HG02798 (cell line): ENCODE results near the gene VEZT.
"Not testable (repeated sequence)": the region's sequence is repeated elsewhere in the genome, so short reads cannot be mapped to it uniquely, and the experiment has no call there.

Experiments used
- ATAC-seq: cut with Tn5 transposase; IDR thresholded peaks from one replicate; pipeline ENCODE4 v1.9.1; 2021; ENCODE audit warnings: mild to moderate bottlenecking; ENCODE audit not compliant: unreplicated experiment, poor library complexity

The VEZT gene, protein sequence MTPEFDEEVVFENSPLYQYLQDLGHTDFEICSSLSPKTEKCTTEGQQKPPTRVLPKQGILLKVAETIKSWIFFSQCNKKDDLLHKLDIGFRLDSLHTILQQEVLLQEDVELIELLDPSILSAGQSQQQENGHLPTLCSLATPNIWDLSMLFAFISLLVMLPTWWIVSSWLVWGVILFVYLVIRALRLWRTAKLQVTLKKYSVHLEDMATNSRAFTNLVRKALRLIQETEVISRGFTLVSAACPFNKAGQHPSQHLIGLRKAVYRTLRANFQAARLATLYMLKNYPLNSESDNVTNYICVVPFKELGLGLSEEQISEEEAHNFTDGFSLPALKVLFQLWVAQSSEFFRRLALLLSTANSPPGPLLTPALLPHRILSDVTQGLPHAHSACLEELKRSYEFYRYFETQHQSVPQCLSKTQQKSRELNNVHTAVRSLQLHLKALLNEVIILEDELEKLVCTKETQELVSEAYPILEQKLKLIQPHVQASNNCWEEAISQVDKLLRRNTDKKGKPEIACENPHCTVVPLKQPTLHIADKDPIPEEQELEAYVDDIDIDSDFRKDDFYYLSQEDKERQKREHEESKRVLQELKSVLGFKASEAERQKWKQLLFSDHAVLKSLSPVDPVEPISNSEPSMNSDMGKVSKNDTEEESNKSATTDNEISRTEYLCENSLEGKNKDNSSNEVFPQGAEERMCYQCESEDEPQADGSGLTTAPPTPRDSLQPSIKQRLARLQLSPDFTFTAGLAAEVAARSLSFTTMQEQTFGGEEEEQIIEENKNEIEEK

DNA sequence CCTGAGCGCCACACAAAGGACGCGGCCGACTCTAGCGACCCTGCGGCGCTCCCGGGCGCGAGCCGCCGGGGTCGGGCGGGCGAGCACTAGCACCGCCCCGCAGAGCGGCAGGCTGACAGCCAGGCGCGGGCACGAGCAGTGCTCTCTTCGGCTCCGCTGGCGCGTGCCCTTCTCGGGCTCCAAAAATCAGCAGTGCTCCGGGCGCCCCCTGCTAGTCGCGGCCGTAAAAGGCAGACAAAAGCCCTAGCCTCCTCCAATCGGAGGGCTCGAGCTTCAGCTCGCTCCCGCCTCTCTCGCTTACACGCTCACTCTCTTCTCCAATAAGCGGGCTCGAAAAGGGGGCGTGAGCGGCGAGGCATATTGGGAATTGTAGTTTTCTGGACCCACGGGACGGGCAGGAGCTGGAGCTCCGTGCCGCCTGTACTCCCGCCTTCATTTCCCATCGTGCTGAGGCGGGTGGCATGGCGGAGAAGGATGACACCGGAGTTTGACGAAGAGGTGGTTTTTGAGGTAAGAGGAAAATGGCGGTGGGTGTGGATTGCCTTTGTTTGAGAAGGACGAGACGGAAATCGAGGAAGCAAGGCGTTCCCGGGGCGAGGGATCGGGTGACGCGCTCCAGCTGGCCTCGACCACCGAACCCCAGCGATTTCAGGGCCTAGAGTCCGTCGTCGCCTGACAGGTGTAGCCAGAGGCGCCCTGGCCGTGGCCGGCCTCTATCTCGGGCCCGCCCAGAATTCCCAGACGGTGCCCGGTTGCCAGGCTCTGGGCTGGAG lies at the start of gene VEZT, which contains the start of gene FGD6:
TSS of gene VEZT (plus strand) at position 431 of the 773 bp plus-strand sequence. CDS start at position 475, 44 bp downstream.
TSS of gene FGD6 (minus strand) at position 91 of the 773 bp plus-strand sequence. CDS start 227 bp downstream, outside the sequence.
- ATAC-seq: peak; percentile 95

DNA sequence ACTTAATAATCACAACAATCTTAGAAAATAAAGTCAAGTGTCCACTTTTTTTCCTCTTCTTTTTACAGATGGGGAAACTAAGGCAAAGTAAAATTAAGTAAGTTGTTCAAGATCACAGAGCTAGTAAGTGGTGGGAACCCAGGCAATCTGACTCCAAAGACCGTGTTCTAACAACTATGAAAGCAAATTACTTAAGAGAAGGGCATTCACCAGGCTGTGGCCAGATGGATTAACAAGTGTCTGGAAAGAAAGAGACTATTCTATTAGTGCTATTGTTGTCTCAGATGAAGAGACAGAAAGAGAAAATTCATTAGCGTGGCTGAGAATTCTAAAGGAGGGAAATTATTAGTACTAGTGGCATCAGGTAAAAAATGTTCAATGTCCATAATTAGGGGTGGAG lies 48.9 kb upstream of the VEZT start:
- ATAC-seq: no peak

DNA sequence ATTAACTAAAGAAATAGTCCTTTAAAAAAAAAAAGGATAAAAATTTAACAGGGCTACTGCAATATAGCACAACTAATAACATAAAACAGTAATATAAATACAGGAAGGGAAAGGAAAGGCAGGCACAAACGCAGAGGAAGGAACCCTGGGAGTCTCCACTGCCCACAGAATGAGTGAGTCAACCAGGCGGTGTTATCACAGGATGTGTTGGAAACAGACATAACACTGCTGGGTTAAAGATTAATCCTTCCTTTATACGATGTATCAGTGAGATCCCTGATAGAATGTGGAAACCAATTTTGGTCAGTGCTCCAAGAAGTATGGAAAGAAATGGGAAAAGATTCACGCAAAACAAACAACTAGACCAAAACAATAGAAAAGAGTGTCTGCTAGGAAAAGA lies 48.2 kb upstream of the VEZT start:
- ATAC-seq: no peak

DNA sequence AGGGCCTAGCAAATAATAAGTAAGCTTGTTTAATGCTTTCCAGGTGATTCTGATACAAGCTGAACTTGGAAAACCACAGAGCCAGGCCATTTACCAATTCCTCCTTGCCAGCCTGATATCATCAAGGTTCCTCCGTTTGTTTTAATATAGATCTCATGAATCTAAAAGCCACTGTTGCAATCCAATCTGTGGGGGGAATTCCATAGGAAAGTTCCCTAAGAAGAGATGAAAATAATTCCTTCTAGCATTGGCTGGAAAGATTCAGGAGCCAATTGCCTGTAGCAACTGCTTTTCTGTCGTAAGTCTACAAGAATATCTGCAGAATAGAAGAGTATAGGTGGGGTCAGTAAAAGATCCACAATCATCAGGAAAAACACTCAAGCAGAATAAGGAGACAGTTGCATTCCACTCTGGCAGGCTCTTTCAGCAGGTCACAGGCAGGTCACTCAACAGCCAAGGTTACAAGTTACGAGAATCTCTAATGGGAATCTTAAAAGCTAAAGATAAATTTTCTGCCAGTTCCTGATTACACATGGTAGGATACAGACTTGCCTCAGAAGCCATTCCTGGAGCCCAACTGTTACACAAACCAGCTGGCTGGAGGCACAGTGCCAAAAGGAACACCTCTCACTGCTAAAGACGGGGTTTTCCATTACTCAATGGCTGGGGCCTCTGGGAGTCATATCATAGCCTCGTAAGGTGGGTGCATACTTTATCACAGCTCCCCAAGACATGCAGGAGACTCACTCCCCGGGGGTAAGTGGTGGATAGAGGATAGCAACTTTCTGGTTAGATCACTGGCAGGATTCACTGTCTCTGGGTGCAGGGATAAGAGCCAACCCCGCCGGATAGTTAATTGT lies 44.0 kb upstream of the VEZT start:
- ATAC-seq: no peak

DNA sequence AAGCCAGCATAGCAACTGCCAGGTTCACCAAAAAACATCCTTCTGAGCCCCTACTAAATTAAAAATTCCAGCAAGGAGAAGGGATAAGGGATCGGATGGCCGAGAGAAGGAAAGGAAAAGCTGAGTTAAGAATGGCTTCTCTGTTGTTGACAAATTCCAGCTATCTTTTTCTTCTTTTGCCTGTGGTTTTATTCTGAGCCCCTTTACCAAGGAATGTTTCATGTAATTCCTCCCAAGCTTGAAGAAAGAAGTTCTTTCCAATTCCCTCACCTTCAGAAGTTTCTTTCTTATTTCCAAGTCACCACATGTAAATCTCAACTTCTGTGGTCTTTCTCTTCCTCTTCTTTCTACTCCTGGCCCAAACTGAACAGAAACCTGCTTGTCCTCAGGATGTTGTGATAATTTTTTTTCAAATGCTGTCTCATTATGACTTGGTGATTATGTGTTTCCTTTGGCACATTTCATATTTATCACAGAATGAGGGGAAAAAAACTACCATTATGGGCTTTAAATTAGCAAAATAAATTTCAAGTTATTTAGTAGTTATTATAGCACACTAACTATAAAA lies 40.3 kb upstream of the VEZT start:
- no peak for ATAC-seq

DNA sequence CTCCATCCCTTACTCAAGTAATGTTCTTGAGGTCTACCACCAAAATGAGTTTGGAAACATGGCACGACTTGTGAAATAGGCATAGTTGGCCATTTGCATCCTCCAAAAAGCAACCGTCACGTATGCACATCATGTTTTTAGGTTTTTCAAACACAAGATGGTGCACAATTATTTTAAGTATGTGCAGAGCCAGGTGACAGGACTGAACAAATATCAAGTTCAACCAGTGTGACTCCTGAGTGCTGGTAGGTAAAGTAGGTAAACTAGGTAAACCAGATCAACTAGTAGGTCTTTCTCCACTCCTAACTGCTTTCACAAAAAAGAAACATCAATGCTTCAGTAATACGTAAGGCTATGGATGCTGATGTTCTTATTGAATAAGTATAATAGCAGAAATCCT lies 39.5 kb upstream of the VEZT start:
- ATAC-seq: no peak

DNA sequence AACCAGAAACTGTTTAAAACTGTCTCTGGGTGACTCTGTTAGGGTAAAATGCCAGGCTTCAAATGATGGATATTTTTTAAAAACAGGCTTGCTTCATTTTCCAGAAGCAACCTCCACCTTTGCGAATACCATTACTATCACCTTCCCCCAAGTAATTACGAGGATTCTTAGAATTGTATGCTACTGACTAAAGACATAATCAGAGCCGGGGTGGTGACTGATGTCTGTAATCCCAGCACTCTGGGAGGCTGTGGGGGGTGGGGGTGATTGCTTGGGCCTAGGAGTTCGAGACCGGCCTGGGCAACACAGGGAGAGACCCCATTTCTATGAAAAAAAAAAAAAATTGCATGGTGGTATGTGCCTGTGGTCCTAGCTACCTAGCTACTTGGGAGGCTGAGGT lies 38.6 kb upstream of the VEZT start:
- no peak for ATAC-seq

DNA sequence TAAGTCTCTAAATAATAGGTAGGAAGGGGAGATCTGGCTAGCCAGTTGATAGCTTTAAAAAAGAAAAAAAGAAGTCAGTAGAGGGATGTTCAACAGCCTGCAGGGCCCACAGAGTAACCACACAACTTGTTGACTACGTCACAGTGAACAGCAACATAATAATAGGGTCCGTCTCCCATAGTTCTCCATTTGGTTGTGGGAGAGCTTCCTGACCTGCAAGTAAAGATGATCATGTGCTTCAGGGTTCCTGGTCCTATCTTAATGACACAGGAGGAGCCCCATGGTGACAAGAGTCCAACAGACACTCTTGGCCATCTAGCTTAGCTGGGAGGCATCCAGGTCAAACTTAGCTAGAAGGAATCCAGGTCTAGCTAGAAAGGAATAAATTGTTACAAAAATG lies 36.5 kb upstream of the VEZT start:
- ATAC-seq: no peak

DNA sequence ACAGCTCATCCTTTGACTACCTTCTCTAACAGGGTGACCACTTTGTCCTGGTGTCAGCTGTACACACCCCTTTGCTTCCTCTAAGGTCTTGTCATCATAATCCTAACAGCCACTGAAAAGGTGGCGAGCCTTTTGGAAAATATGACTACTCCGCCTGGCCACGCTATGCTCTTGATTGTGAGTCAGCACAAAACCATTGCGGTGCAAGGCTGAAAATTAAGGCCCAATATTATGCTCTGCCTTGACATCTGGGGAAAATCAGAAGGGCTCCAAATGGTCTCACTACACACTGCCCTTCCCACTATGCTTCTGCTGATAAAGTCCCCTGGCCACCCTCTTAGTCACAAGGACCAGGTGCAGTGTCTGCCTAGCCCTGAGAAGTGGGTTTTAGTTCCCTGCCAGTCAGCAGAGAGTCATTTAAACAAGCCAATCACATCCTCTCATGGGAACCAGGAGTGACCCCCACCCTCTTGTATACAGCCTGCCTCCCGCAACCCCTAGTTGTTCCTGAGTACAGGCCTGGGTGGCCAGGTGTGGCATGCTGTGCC lies 34.7 kb upstream of the VEZT start:
- ATAC-seq: peak; percentile 69

DNA sequence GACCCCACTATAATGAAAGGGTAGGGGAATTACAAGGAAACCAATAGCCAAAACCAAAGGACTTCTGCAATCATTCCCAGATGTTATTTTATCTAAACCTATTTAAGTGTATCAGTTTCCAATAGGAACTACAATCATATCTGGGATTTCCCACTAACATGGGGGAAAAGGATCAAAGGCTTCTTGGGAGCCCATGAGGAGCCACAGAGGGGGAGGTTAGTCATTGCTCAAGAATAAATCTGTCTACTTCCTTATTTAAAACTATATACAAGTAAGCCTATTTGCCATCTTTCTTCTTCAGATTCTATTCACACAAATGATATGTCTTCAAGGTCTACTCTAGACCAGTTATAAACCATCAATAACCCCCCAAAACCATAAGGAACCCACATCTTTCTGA lies 33.5 kb upstream of the VEZT start:
- no peak for ATAC-seq

DNA sequence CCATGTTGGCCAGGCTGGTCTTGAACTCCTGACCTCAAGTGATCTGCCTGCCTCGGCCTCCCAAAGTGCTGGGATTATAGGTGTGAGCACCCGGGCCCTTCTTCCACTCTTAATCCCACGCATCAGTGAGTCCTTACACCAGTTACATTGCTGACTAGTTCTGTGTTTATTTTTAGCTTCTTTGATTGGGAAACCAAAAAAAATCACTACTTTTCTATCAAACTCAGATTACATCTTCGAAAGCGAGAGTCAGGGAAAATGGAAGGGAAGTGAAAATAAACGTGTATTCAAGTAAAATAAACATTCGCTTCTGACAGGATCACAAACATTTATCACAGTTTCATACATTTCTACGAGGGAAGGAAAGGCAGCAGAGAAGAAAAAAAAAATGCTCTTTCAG lies 32.5 kb upstream of the VEZT start:
- ATAC-seq: no peak

DNA sequence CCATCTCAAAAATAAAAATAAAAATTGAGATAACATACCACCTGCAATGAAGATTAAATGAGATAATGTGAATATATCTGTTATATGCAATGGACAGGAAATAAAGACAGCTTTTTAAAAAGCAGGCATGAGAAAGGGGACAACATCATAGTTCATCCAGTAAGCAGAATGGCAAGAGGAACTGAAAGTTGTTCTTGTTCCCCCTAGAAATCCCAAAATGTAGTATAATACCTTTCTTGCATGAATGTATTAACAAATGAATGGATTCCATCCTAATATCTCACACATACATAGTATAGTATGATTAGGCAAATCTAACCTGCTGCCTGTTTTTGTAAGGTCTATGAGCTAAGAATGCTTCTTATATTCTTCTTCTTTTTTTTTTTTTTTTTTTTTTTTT lies 31.8 kb upstream of the VEZT start:
- no peak for ATAC-seq

DNA sequence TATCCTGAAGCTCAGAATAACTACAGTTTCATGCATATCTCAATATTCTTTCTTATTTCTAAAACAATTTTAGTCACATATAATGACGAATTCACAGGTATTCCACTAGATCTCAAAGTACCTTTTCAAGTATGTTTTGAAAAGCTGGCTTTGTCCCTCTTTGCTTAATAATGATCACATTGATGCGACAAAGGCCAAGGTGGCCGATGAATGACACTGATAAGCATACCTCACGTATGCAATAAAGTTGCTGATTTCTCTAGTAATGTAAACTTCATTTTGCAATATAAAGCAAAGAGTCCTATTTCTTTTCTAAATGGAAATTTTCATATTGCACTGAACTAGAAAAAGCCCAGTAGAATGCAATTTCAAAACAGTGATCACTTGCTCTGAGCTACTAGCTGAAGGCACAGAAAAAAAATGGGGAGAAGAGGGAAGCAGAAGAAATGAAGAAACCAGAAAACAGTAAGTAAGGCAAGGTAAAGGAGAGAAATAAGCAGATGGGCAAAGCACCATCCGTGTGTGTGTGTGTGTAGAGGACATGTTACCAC lies 29.7 kb upstream of the VEZT start:
- ATAC-seq: no peak

DNA sequence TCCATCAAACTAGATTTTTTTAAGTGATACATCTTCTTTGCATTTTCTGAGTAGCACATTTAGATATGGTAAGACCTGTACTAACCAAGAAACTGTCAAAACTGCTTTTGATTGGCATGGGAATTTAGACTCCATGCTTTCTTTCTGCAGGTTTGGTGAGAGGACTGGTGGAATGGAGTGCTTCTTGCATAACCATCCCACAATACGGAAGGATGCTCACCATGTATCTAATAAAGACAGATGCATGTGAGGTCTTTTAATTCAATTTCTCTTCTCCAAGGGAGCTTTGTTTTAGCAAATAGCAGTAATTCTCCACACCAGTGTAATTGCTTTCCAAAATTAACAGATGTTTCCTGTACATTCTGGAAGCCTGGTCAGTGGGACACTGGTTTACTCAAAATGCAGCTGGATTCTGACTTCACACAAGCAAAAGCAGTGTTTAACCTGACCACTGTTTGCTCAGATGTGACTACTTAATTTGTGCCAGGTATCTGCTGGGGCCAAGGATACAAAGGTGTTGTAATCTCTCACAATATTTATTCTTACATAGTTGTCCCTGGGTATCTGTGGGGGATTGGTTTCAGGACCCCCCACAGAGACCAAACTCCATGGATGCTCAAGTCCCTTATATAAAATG lies 26.4 kb upstream of the VEZT start:
- ATAC-seq: no peak

DNA sequence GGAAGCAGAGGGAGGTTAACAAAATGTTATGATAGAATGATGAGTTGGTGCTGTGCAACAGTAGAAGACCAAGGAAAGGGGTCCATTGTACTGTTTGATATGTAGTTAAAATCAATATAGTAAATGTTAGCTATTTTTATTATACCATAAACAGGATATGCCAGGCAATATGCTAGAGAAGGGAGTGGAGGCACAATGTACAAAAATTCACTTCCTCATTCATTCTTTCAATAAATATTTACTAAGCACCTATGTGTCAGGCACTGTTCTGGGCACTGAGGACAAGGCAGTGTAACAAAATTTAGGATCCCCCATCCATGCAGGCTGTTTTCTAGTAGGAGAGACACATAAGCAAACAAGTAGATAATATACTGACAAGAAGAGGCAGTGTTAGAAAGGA lies 25.3 kb upstream of the VEZT start:
- ATAC-seq: no peak

DNA sequence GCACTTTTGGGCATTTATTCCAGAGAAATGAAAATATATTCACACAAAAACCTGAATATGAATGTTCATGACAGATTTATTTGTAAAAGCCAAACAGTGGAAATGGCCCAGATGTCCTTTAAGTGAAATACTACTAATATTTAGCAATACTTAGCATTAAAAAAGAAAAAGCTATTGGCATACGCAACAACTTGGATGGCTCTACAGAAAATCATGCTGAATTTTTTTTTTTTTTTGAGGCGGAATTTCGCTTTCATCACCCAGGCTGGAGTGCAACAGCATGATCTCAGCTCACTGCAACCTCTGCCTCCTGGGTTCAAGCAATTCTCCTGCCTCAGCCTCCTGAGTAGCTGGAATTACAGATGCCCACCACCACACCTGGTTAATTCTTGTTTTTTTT lies 24.5 kb upstream of the VEZT start:
- ATAC-seq: no peak

DNA sequence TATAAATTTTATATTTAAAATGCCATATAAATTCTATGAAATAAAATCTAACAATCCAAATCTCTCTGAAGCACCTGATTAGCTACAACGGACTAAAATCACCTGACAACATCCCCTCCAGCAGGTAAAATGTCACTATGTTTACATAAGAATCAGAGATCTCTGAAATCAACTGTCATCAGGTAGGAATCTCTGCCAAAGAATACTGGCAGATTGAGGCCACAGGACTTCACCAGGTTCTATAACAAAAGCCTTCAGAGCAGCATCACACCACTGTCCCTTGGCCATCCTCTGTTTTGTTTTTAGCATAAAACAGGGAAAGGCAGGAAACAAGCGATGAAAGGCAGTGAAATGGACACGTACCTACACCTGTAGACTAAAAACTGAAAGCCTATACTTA lies 22.5 kb upstream of the VEZT start:
- ATAC-seq: no peak

DNA sequence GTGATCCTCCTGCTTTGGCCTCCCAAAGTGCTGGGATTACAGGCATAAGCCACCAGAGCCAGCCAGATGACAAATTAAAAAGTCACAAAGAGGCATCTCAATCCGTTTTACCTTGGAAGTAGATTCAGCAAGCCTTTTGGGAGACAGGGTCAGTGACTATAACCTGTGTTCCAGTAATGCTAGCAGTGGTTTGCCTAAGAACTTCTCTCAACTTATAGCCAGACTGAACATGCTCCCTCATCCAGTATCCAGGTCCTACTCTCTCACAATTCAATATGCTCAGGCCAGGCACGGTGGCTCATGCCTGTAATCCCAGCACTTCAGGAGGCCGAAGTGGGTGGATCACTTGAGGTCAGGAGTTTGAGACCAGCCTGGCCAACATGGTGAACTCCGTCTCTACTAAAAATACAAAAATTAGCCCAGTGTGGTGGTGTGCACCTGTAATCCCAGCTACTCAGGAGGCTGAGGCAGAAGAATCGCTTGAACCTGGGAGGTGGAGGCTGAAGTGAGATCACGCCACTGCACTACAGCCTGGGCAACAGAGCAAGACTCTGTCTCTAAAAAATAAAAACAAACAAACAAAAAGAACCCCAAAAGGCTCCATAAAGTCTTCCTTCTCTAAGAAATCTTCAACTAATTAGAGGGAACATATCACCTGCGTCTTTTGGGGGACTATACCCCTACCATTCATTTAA lies 20.6 kb upstream of the VEZT start:
- ATAC-seq: not testable (repeated sequence)
